Endothelial cell of umbilical vein (primary cell): ENCODE data around the gene MACROD2. TPM values are rescaled to one million over a fixed set of nuclear protein-coding genes. Genes with fewer than 3 reads are reported as not detected.

Experiments
- BruUV-seq: library from RNA; stranded (reverse); fragments of 400-500 nt; replicated peaks from 2 replicates; lab custom pipeline; 2021; lab: Mats Ljungman, UMichigan
- CTCF ChIA-PET: fragments of 300-600, 350-600 bp; sonication (Branson Sonifier 250); formaldehyde crosslinking; loops from one replicate; lab custom pipeline; 2021; ENCODE audit warnings: antibody characterized with exemption, inconsistent platforms; lab: Charles Lee
- POLR2A ChIA-PET: fragments of 300-600, 350-600 bp; sonication (Branson Sonifier 250); formaldehyde crosslinking; loops from one replicate; lab custom pipeline; 2021; ENCODE audit warnings: antibody characterized with exemption, inconsistent platforms; lab: Charles Lee
- DNase-seq: peaks from one replicate; pipeline ENCODE4 v3.0.0-alpha.2; 2011; ENCODE audit warnings: low read depth, low spot score
- FAIRE-seq: peaks from 2 replicates; lab custom pipeline; 2011; peaks lifted over from hg19 to GRCh38; lab: Jason Lieb, UNC
- H2AFZ ChIP-seq: 2 replicates; pipeline ENCODE4 v1.6.0; 2012; ENCODE audit warnings: low read depth, low read length, control low read depth, inconsistent platforms
- H3K27ac ChIP-seq: 2 replicates; pipeline ENCODE4 v1.5.1; 2011; ENCODE audit warnings: low read depth, mild to moderate bottlenecking, control low read depth, low read length, moderate library complexity; ENCODE audit not compliant: insufficient read depth
- H3K27me3 ChIP-seq, 2 experiments: 2 replicates each; pipeline versions ENCODE4 v1.6.0 to v1.6.1; 2011; ENCODE audit warnings: low read length in 2 of 2, mixed read lengths in 1 of 2; ENCODE audit not compliant: control insufficient read depth in 2 of 2, insufficient read depth in 2 of 2
- H3K36me3 ChIP-seq, 2 experiments: 2 replicates in 1 of 2; 3 replicates in 1 of 2; pipeline ENCODE4 v1.5.1; 2011; ENCODE audit warnings: low read length in 2 of 2, mild to moderate bottlenecking in 1 of 2, moderate library complexity in 1 of 2; ENCODE audit not compliant: control insufficient read depth in 2 of 2, insufficient read depth in 2 of 2; ENCODE audit errors: extremely low read depth in 1 of 2
- H3K4me1 ChIP-seq: 3 replicates; pipeline ENCODE4 v1.5.1; 2011; ENCODE audit warnings: mild to moderate bottlenecking, low read length; ENCODE audit not compliant: control insufficient read depth, insufficient read depth; ENCODE audit errors: extremely low read depth
- H3K4me2 ChIP-seq: 2 replicates; pipeline ENCODE4 v1.6.1; 2011; ENCODE audit warnings: low read length, control low read depth, mixed read lengths; ENCODE audit not compliant: insufficient read depth
- H3K4me3 ChIP-seq, 3 experiments: fragments of 200-600 bp in 1 of 3; sonication (generic), shearing (Covaris generic) in 1 of 3; replicated peaks in 1 of 3; 2 replicates each; pipeline ENCODE4 v1.5.1; 2011 to 2016; ENCODE audit warnings: control low read depth in 3 of 3, low read length in 3 of 3, mild to moderate bottlenecking in 2 of 3, inconsistent platforms in 1 of 3, low read depth in 1 of 3, moderate library complexity in 1 of 3; ENCODE audit not compliant: insufficient read depth in 1 of 3
- H3K79me2 ChIP-seq: 2 replicates; pipeline ENCODE4 v1.6.0; 2012; ENCODE audit warnings: low read length, inconsistent platforms; ENCODE audit not compliant: control insufficient read depth, insufficient read depth
- H3K9ac ChIP-seq: replicated peaks from 2 replicates; pipeline ENCODE3; 2011; ENCODE audit warnings: low read length, control low read depth; ENCODE audit not compliant: insufficient read depth; ENCODE audit errors: extremely low read depth
- H3K9me1 ChIP-seq: replicated peaks from 3 replicates; pipeline ENCODE4 v1.6.0; 2011; ENCODE audit warnings: mild to moderate bottlenecking, low read length; ENCODE audit not compliant: control insufficient read depth, insufficient read depth; ENCODE audit errors: extremely low read depth
- H3K9me3 ChIP-seq: replicated peaks from 2 replicates; pipeline ENCODE4 v1.5.1; 2012; ENCODE audit warnings: low read length, inconsistent platforms; ENCODE audit not compliant: control insufficient read depth, insufficient read depth
- H4K20me1 ChIP-seq: replicated peaks from 2 replicates; pipeline ENCODE3; 2011; ENCODE audit warnings: mild to moderate bottlenecking, low read length; ENCODE audit not compliant: control insufficient read depth, insufficient read depth; ENCODE audit errors: extremely low read depth
- CTCF ChIP-seq, 2 donors: IDR thresholded peaks; 1 replicate in 1 of 2; 2 replicates in 1 of 2; pipeline ENCODE4 v1.5.1; 2011; ENCODE audit warnings: low read length in 2 of 2, mild to moderate bottlenecking in 2 of 2, moderate library complexity in 2 of 2, control low read depth in 1 of 2, inconsistent platforms in 1 of 2, low read depth in 1 of 2; ENCODE audit not compliant: insufficient read depth in 1 of 2; ENCODE audit errors: extremely low read depth in 1 of 2
- EZH2 ChIP-seq: IDR thresholded peaks from 2 replicates; pipeline ENCODE4 v1.6.1; 2012; ENCODE audit warnings: borderline replicate concordance, low read depth, mild to moderate bottlenecking, moderate library complexity, low read length, inconsistent platforms; ENCODE audit not compliant: severe bottlenecking
- FOS ChIP-seq: IDR thresholded peaks from 2 replicates; pipeline ENCODE4 v1.6.1; 2011; ENCODE audit warnings: mild to moderate bottlenecking, low read length, moderate library complexity, borderline replicate concordance; ENCODE audit not compliant: insufficient read depth
- GATA2 ChIP-seq: IDR thresholded peaks from 2 replicates; pipeline ENCODE4 v1.7.0; 2011; ENCODE audit warnings: low read depth, mild to moderate bottlenecking, moderate library complexity, mixed read lengths, low read length; ENCODE audit not compliant: insufficient read length, insufficient read depth
- JUN ChIP-seq: IDR thresholded peaks from 2 replicates; pipeline ENCODE4 v1.6.1; 2011; ENCODE audit warnings: borderline replicate concordance, low read depth; ENCODE audit not compliant: insufficient read length, insufficient read depth
- MAX ChIP-seq: IDR thresholded peaks from 2 replicates; pipeline ENCODE4 v1.6.1; 2011; ENCODE audit not compliant: insufficient read depth, insufficient read length
- MYC ChIP-seq: IDR thresholded peaks from one replicate; pipeline ENCODE4 v1.6.1; 2011; ENCODE audit warnings: mild to moderate bottlenecking, low read depth, low read length
- POLR2A ChIP-seq: IDR thresholded peaks from 2 replicates; pipeline ENCODE4 v1.6.1; 2012; ENCODE audit warnings: low read depth, mild to moderate bottlenecking, control low read depth, low read length
- POLR2AphosphoS5 ChIP-seq: IDR thresholded peaks from 2 replicates; pipeline ENCODE4 v1.6.1; 2012; ENCODE audit warnings: low read depth, mild to moderate bottlenecking, control low read depth, low read length, moderate library complexity; ENCODE audit not compliant: insufficient read depth
- dilution Hi-C: fragments of 300-500 bp; cut with MboI; formaldehyde crosslinking; loops from one replicate; pipeline ENCODE4 v1.15.0; 2019; ENCODE audit warnings: low sequenced_read_pairs; ENCODE audit not compliant: extremely low pct_ligation_motif_present
- intact Hi-C: fragments of 100-400 bp; cut with micrococcal nuclease; formaldehyde crosslinking; loops from one replicate; pipeline ENCODE4 v1.10.0; 2022
- polyA plus RNA-seq, 4 experiments: library from polyadenylated mRNA; depleted of rRNA in 3 of 4; stranded (reverse) in 3 of 4; unstranded in 1 of 4; fragments of >200 nt; gene quantifications; 2 replicates each; pipeline versions ENCODE4 v1.2.1 to v1.2.3, GENCODE V29; 2011 to 2012; ENCODE audit warnings: missing spikeins in 1 of 4
- total RNA-seq: library from RNA; stranded (reverse); gene quantifications from 2 replicates; pipeline ENCODE4 v1.2.3, GENCODE V29; 2021

Gene MACROD2
- total and polyA plus RNA-seq, 2 donors (not counting 3 experiments of a cell fraction or from before 2014, with no cell fraction given): 0.11 to 0.73 TPM

- H3K9ac ChIP-seq: no peak overlapping the region
- no TSS peak for BruUV-seq
- H3K4me2 ChIP-seq: no peak overlapping the region
- FAIRE-seq (no peak), DNase-seq (no peak)
- no peak overlapping the region for H3K4me3 ChIP-seq
- ChIA-PET CTCF (no interaction called here), POLR2A (no interaction called here)
- H2AFZ ChIP-seq: no peak overlapping the region
- no peaks in the 10 kb centered on the region for H3K9me3 ChIP-seq
- H3K27me3 ChIP-seq: no peaks in the 10 kb centered on the region
- intact Hi-C loops (no loop called here), dilution Hi-C loops (no loop called here)
- H4K20me1 ChIP-seq: no peaks in the 10 kb centered on the region
- no peaks in the 10 kb centered on the region for H3K79me2 ChIP-seq
- TF ChIP-seq MYC (no peak), POLR2A (no peak), JUN (no peak), GATA2 (no peak), POLR2AphosphoS5 (no peak), MAX (no peak)
- no peaks in the 10 kb centered on the region for H3K36me3 ChIP-seq
- H3K4me1 ChIP-seq: no peaks in the 10 kb centered on the region
- H3K9me1 ChIP-seq: no peaks in the 10 kb centered on the region
- no peak overlapping the region for H3K27ac ChIP-seq
Observed at GRCh38 chr20:14203657-14204056, 208.3 kb downstream of the MACROD2 start.

GRCh38 chr20:14207591-14207990 is 212.3 kb downstream of the MACROD2 start:
- Histone ChIP-seq H3K36me3 (no peaks in the 10 kb centered on the region), H3K27me3 (no peaks in the 10 kb centered on the region), H3K4me3 (no peak overlapping the region), H3K4me1 (no peaks in the 10 kb centered on the region), H3K9me3 (no peaks in the 10 kb centered on the region), H4K20me1 (no peaks in the 10 kb centered on the region), H3K9ac (no peak overlapping the region), H3K79me2 (no peaks in the 10 kb centered on the region), H2AFZ (no peak overlapping the region), H3K9me1 (no peaks in the 10 kb centered on the region), H3K4me2 (no peak overlapping the region), H3K27ac (no peak overlapping the region)
- FAIRE-seq: no peak
- POLR2A ChIA-PET: no interaction called here
- DNase-seq: no peak
- intact Hi-C loops (no loop called here), dilution Hi-C loops (no loop called here)
- CTCF ChIA-PET: no interaction called here
- TF ChIP-seq MAX (no peak), EZH2 (no peak), CTCF (IDR thresholded peaks at IDR 0.05; ENCODE audit: extremely low read depth in 1 of 2, insufficient read depth in 1 of 2, low read depth in 1 of 2, low read length in 2 of 2) (no peak), MYC (no peak), JUN (no peak), POLR2AphosphoS5 (no peak), GATA2 (no peak), FOS (no peak), POLR2A (no peak)
- no TSS peak for BruUV-seq
